Measurements from ENCODE around the gene ZHX3. TPM values are rescaled to one million over a fixed set of nuclear protein-coding genes. Genes with fewer than 3 reads are reported as not detected.
A peak's percentile ranks its signal among the peaks of the same experiment; 100 is the strongest.

The ZHX3 gene
- total and polyA plus RNA-seq, 2 of the 13 experiments (the other 11 are each of a cell fraction or from before 2014, with no cell fraction given), result 8.4 to 11.7 TPM

- TF ChIP-seq, protein P1, sequence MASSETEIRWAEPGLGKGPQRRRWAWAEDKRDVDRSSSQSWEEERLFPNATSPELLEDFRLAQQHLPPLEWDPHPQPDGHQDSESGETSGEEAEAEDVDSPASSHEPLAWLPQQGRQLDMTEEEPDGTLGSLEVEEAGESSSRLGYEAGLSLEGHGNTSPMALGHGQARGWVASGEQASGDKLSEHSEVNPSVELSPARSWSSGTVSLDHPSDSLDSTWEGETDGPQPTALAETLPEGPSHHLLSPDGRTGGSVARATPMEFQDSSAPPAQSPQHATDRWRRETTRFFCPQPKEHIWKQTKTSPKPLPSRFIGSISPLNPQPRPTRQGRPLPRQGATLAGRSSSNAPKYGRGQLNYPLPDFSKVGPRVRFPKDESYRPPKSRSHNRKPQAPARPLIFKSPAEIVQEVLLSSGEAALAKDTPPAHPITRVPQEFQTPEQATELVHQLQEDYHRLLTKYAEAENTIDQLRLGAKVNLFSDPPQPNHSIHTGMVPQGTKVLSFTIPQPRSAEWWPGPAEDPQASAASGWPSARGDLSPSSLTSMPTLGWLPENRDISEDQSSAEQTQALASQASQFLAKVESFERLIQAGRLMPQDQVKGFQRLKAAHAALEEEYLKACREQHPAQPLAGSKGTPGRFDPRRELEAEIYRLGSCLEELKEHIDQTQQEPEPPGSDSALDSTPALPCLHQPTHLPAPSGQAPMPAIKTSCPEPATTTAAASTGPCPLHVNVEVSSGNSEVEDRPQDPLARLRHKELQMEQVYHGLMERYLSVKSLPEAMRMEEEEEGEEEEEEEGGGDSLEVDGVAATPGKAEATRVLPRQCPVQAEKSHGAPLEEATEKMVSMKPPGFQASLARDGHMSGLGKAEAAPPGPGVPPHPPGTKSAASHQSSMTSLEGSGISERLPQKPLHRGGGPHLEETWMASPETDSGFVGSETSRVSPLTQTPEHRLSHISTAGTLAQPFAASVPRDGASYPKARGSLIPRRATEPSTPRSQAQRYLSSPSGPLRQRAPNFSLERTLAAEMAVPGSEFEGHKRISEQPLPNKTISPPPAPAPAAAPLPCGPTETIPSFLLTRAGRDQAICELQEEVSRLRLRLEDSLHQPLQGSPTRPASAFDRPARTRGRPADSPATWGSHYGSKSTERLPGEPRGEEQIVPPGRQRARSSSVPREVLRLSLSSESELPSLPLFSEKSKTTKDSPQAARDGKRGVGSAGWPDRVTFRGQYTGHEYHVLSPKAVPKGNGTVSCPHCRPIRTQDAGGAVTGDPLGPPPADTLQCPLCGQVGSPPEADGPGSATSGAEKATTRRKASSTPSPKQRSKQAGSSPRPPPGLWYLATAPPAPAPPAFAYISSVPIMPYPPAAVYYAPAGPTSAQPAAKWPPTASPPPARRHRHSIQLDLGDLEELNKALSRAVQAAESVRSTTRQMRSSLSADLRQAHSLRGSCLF (CRISPR knock-in tag; IDR thresholded peaks at IDR 0.05; ENCODE audit: borderline replicate concordance), result no peak
- TF ChIP-seq ZNF414 (CRISPR knock-in tag; IDR thresholded peaks at IDR 0.05), result peak; percentile 92
- TF ChIP-seq ZNF142 (CRISPR knock-in tag; IDR thresholded peaks at IDR 0.05), result no peak
- peak; percentile 70 for TF ChIP-seq ZNF556 (CRISPR knock-in tag; IDR thresholded peaks at IDR 0.05; ENCODE audit: borderline replicate concordance)
- TF ChIP-seq FOXM1 (CRISPR knock-in tag; IDR thresholded peaks at IDR 0.05), result no peak
- TF ChIP-seq ZFP36L1 (CRISPR knock-in tag; IDR thresholded peaks at IDR 0.05), result 0 out of 2 replicates have a peak, but pooled peaks have one; percentile 21
- TF ChIP-seq ZNF563 (CRISPR knock-in tag; IDR thresholded peaks at IDR 0.05), result peak; percentile 77; the same call in 1 of the 2 replicates
- TF ChIP-seq ZNF766 (CRISPR knock-in tag; IDR thresholded peaks at IDR 0.05; ENCODE audit: borderline replicate concordance), result peak; percentile 24; the same call in 1 of the 2 replicates
- TF ChIP-seq ZSCAN20 (CRISPR knock-in tag; IDR thresholded peaks at IDR 0.05; ENCODE audit: borderline replicate concordance), result no peak
- TF ChIP-seq, protein P2, sequence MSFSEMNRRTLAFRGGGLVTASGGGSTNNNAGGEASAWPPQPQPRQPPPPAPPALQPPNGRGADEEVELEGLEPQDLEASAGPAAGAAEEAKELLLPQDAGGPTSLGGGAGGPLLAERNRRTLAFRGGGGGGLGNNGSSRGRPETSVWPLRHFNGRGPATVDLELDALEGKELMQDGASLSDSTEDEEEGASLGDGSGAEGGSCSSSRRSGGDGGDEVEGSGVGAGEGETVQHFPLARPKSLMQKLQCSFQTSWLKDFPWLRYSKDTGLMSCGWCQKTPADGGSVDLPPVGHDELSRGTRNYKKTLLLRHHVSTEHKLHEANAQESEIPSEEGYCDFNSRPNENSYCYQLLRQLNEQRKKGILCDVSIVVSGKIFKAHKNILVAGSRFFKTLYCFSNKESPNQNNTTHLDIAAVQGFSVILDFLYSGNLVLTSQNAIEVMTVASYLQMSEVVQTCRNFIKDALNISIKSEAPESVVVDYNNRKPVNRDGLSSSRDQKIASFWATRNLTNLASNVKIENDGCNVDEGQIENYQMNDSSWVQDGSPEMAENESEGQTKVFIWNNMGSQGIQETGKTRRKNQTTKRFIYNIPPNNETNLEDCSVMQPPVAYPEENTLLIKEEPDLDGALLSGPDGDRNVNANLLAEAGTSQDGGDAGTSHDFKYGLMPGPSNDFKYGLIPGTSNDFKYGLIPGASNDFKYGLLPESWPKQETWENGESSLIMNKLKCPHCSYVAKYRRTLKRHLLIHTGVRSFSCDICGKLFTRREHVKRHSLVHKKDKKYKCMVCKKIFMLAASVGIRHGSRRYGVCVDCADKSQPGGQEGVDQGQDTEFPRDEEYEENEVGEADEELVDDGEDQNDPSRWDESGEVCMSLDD (CRISPR knock-in tag; IDR thresholded peaks at IDR 0.05; ENCODE audit: borderline replicate concordance), result no peak
- peak; percentile 83; the same call in 1 of the 2 replicates for TF ChIP-seq ZNF83 (CRISPR knock-in tag; IDR thresholded peaks at IDR 0.05; ENCODE audit: borderline replicate concordance)
- peak; percentile 66 for TF ChIP-seq FOXA3 (CRISPR knock-in tag; IDR thresholded peaks at IDR 0.05)
- TF ChIP-seq MZF1 (CRISPR knock-in tag; IDR thresholded peaks at IDR 0.05; ENCODE audit: borderline replicate concordance), result peak; percentile 57; the same call in 1 of the 2 replicates
- TF ChIP-seq MED13 (CRISPR knock-in tag; IDR thresholded peaks at IDR 0.05), result no peak
- TF ChIP-seq TEAD2 (CRISPR knock-in tag; IDR thresholded peaks at IDR 0.05), result no peak
Observed at GRCh38 chr20:41339957-41340326, 22.4 kb upstream of the ZHX3 start (continued).
